Peyer's patch (tissue), 4 donors: Measurements from ENCODE around the gene ADAMTS18.

Source experiments
- POLR2A ChIP-seq, 2 donors: fragments of 450-650 bp; IDR thresholded peaks; one replicate each; pipeline ENCODE4 v1.5.1; 2017; ENCODE audit warnings: antibody characterized with exemption in 2 of 2, mild to moderate bottlenecking in 2 of 2, moderate library complexity in 2 of 2
- TF ChIP-seq, protein P1 (sequence below), 6 experiments: fragments of 450-650 bp in 4 of 6; fragments of 200-600 bp in 2 of 6; sonication (generic) in 1 of 6; IDR thresholded peaks; one replicate each; pipeline ENCODE4 v1.5.1; 2017 to 2019; ENCODE audit warnings: antibody characterized with exemption in 6 of 6, mild to moderate bottlenecking in 3 of 6, moderate library complexity in 1 of 6

DNA sequence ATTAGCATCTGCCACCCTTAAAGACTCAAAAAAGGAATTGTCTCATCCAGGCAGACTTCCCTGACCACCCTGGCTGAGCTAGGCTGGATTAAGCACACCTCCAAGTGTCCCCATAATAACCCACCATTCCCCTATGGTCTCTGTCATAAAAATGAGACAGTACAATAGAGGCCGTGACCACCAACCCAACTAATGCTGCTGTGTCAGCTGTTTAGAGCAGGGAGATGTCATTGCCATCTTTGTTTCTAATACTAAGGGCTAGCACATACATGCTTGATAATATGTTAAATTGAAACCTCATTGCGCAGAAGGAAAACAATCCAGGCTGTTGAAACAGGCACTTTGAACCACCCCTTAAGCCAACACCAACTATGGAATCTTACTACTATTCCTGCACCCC, 7.2 kb upstream of the ADAMTS18 start:
- TF ChIP-seq, protein P1, sequence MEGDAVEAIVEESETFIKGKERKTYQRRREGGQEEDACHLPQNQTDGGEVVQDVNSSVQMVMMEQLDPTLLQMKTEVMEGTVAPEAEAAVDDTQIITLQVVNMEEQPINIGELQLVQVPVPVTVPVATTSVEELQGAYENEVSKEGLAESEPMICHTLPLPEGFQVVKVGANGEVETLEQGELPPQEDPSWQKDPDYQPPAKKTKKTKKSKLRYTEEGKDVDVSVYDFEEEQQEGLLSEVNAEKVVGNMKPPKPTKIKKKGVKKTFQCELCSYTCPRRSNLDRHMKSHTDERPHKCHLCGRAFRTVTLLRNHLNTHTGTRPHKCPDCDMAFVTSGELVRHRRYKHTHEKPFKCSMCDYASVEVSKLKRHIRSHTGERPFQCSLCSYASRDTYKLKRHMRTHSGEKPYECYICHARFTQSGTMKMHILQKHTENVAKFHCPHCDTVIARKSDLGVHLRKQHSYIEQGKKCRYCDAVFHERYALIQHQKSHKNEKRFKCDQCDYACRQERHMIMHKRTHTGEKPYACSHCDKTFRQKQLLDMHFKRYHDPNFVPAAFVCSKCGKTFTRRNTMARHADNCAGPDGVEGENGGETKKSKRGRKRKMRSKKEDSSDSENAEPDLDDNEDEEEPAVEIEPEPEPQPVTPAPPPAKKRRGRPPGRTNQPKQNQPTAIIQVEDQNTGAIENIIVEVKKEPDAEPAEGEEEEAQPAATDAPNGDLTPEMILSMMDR (IDR thresholded peaks at IDR 0.05), result no peak
- TF ChIP-seq POLR2A (IDR thresholded peaks at IDR 0.05), result no peak
